GM21528 (cell line): ENCODE measurements around the gene TM9SF4.

ENCODE experiments used
- ATAC-seq: cut with Tn5 transposase; IDR thresholded peaks from one replicate; pipeline ENCODE4 v1.9.1; 2021; ENCODE audit warnings: mild to moderate bottlenecking, moderate library complexity; ENCODE audit not compliant: unreplicated experiment, low FRiP score

The TM9SF4 gene, protein sequence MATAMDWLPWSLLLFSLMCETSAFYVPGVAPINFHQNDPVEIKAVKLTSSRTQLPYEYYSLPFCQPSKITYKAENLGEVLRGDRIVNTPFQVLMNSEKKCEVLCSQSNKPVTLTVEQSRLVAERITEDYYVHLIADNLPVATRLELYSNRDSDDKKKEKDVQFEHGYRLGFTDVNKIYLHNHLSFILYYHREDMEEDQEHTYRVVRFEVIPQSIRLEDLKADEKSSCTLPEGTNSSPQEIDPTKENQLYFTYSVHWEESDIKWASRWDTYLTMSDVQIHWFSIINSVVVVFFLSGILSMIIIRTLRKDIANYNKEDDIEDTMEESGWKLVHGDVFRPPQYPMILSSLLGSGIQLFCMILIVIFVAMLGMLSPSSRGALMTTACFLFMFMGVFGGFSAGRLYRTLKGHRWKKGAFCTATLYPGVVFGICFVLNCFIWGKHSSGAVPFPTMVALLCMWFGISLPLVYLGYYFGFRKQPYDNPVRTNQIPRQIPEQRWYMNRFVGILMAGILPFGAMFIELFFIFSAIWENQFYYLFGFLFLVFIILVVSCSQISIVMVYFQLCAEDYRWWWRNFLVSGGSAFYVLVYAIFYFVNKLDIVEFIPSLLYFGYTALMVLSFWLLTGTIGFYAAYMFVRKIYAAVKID

DNA sequence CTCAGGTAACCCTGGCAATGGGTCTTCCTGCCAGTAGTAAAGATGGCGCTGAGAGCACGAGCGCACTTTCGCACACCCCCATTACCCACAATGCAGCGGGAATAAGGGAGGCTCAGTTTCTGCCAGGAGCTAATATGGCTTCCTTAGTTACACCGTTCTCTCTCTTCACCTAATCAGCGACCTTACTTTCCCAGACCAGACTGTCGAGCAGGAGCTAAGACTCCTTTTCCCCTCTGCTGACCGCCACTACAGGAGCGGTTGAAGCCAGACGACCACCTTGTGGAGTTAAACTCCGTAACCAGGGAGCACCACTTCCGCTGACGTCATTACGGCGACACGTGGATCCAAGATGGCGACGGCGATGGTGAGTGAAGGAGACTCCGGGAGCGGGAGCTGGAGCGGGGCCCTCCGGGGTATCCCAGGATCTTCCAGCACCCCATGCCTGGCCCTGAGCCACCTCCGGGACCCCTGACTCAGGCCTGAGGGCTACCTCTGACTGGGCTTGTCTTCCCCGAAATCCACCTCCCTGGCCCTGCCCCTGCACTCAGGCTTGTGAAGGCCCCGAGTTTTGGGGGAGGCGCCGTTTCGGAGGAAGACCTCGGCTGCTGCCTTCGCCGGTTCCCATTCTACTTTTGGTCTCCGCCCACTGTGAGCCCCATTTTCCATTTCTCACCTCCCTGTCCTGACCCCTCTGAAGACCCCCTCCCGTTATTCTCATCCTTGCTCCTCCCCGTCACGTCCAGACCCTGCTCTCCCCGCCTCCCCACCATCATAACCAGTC, at the start of gene TM9SF4:
TM9SF4 (plus strand) TSS at position 323 of the 781 bp plus-strand sequence; CDS start at position 350, 27 bp downstream.
- ATAC-seq: peak; percentile 84

DNA sequence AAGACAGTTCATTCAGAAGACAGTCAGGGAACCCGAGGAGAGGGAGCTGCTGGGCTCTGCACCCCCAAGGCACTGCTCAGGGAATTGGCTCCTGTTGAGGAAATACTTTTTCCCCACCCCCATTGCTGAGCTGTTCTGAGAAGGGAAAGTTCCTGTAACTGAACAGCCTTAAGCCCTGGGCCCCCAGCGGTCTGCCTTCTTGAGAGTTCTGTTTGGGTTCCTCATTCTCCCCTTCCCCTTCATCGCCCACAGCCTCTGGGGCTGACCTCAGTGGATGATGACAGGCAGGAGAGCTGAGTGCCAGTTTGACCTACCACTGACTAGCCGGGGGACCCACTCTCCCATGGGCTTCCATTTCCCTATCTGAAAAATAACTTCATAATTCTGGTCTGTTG, 46.7 kb upstream of the TM9SF4 start:
- ATAC-seq: no peak

DNA sequence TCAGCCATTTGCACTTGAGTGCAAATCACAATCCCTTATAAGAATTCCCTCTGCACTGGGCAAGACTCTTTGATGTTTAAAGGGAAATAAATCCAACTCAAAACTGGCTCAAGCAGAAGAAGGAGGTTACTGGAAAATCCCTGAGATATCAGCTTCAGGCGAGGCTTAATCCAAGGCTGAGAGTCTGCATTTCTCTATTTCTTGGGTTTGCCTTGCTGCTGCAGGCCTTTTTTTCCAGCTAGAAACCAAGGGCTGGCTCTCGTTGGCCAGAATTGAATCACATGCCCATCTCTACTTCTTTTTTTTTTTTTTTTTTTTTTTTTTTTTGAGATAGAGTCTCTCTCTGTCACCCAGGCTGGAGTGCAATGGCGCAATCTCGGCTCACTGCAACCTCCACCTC, 45.8 kb upstream of the TM9SF4 start:
- ATAC-seq: no peak

DNA sequence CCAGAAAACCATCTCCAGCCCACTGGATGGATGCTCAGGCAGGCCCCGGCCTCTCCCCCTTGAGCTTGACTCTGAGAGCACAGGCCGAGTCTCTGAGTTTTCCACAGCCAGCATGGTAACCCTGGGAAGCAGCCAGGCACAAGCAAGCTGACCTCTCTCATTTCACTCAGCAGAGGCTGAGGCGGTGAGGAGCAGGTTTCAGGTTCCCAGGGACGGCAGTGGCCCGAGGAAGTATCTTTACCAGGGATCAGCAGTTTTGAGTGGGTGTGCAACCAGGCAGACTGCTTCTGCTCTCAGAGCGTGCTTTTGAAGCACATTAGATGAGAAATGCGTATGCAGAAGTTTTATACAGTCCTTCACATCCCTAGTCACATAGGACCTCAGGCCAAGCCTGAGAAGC, 44.8 kb upstream of the TM9SF4 start:
- ATAC-seq: no peak

DNA sequence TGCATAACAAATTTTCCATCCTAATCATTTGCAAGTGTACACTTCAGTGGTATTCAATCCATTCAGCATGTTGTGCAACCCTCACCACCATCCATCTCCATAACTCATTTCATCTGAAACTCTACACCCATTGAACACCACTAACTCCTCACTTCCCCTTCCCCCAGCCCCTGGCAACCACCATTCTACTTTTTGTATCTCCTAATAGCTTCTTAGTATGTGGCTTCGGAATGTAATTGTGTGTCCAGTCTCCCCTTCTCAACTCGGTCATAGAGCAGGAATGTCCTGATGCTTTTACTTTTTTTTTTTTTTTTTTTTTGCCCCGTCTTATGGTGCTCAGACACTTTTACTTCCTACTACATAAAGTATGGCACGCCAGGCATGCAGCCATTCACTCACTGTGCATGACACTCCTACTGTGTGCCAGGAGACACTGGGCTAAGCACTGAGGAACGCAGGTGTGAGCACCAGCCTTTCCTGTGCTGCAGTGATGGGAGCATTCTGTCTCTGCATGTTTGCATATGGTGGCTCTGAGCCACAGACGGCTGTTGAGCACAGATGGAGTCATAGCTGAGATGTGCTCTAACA, 42.2 kb upstream of the TM9SF4 start:
- ATAC-seq: no peak

DNA sequence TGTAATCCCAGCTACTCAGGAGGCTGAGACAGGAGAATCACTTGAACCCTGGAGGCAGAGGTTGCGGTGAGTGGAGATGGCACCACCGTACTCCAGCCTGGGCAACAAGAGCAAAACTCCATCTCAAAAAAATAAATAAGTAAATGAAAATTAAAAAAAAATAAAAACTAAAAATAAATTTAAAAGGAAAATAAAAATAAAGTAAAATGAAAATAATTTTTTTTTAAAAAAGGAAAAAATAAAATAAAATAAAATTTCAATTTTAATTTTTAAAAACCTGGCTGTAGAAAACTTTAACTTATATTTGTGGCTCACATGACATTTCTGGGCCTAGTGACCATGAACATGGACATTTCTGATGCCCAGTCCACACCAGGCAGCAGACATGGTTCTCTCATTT, 41.3 kb upstream of the TM9SF4 start:
- ATAC-seq: no peak

DNA sequence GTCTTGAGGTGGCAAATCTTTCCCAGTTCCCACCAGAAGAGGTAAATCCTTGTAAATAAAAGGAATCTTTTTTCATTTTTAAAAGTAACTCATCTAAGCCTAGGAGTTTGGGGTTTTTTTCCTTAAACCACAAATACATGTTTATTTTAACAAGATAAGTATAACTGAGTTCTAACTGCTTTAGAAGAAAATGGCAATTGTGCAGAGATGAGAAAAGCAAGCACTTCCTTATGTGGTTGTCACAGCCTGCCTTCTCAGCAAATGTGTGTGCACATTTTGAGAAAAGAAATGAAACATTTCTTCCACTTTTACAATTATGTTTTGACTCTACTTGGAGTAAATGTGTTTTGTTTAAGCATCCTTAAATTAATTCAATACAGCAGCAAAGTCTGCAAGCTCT, 39.8 kb upstream of the TM9SF4 start:
- ATAC-seq: no peak

DNA sequence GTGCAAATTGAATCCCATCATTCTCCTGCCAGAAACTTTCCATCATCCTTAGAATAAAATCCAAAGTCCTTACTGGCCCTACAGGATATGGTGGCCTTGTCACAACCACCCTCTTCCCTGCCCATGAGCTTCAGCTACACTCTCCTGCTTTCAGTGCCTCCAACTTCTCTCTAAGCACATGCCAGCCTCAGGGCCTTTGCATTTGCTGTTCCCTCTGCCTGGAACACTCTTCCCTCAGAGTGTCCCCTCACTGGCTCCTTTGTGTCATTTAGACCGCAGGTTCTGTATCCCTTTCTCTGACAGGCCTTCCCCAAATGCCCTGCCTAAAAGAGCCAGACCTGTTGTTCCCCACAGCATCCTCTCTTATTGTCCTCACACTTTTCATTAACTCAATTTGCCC, 39.2 kb upstream of the TM9SF4 start:
- no peak for ATAC-seq

DNA sequence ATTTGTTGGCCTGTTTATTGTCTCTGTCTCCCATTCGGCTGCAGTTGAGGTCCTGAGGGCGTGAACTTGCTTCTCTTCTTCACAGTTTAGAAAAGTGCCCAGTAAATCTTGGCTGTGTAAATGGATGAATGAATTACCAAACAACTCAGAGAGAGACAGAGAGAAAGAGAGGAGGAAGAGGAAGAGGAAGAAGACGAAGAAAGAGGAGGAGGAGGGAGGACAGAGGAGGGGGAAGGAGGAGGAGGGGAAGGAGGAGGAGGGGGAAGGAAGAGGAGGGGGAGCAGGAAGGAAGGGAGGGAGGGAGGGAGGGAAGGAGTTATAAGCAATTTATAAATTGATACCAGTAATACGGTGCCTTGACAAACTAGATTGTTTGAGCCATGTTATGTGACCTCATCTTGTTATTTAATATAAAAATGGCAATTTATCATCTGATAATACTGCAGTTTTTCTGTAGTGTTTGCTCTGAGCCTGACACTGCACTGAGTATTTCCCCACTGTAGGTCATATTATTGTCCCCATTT, 38.8 kb upstream of the TM9SF4 start:
- ATAC-seq: no peak

DNA sequence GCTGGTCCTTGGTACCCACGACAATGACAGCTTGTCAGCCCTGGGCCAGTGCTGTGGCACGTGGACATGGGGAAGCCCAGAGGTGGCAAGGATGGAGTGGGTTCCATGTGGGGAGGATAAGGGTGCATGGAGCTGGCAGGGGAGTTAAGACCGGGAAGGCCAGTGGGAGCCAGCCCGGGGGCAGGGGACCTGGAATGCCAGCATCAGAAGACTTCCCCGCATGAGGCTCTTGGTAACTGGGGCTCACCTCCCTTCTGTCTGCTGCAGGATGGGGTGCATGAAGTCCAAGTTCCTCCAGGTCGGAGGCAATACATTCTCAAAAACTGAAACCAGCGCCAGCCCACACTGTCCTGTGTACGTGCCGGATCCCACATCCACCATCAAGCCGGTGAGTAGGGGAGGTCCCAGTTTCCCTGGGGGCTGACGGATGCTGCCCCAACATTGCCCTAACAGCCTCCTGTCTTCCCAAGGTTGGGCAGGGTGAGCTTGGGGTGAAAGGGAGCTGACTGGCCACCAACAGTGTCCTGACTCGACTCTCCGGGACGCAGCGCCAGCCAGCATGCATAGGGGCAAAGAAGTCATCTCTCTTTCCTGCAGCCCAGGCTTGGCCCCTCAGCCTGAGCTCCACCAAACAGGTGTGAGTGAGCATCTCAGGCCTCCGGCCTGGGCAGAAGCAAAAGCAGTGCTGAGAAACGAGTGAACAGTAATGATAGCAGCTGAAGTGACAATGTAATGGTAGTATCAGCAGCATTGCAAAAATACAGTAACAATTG, 37.9 kb upstream of the TM9SF4 start:
- ATAC-seq: no peak

DNA sequence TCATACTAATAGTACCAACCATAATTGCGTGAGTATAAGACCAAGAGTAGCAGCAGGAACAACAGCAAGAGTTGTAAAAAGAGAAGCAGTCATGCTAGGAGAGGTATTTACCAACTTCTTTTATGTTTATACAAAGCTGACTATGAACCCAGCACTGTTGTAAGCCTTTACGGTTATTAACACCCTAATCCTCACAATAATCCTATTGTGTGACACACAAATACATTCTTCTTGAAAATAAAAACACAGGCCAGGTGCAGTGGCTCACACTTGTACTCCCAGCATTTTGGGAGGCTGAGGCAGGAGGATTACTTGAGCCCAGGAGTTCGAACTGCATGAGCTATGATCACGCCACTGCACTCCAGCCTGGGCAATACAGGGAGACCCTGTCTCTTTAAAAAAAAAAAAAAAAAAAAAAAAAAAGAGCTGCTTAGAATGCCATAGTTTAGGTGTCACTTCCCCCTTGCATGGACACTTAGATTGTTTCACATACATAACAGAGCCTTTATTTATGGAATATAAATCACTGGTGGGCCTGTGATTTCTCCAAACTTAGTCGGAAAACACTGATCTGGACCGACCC, 37.3 kb upstream of the TM9SF4 start:
- ATAC-seq: no peak

DNA sequence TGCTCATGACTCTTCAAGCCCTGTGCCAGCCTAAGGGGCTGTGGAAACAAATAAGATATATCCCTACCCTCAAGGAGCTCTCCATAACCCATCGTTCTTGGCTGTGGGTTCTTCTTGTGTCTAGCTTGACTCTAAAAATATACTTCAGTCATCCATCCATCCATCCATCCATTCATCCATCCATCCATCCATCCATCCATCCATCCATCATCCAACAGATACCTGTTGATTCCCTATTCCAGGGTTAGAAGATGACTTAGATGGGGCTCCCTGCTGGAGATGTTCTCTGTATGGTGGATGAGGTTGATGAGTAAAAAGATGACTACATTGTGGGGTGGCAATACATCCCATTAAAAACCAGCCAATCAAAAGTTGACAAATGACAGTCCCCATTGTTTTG, 34.0 kb upstream of the TM9SF4 start:
- ATAC-seq: no peak

DNA sequence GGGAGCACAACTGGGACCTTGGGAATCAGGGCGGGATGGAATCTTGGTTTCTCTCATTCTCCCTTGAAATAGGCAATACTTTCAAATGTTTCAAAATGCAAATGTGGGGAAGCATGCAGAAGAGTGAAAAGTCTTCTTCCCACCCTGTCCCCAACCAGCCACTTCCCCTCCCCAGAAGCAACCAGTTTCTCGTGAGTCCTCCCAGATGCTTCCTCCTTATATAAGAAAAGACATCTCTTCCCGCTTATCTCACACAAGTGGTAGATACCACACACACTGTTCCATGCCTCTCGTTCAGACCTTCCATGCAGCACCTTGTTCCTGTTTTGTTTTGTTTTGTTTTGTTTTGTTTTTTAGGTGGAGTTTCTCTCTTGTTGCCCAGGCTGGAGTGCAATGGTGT, 32.3 kb upstream of the TM9SF4 start:
- no peak for ATAC-seq

DNA sequence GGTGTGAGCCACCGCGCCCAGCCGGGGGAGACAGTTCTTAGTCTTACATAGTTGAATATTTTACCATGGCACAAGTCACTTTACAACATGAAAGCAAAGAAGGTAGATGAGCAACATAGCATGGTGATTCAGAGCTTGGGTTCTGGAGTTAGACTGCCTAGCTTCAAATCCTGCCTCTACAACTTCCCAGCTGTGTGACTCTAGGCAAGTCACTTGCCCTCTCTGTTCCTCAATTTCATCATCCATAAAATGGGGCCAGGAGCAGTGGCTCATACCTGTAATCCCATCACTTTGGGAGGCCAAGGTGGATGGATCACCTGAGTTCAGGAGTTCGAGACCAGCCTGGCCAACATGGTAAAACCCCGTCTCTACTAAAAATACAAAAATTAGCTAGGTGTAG, 31.2 kb upstream of the TM9SF4 start:
- ATAC-seq: no peak

DNA sequence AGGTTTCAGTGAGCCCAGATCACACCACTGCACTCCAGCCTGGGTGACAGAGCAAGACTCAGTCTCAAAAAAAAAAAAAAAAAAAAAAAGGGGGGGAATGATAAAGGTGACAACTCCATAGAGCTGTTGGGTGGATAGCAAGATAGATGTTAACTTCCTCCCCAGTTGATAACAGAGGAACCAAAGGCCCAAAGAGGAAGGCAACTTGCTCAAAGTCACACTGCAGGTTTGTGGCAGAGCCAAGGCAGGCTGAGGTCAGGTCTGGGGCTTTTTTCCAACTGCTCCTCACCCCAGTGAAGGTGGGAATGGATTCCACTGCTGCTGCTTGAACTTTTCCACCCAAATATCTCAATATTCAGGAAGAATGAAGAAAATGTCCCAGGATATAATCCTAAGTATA, 30.7 kb upstream of the TM9SF4 start:
- no peak for ATAC-seq

DNA sequence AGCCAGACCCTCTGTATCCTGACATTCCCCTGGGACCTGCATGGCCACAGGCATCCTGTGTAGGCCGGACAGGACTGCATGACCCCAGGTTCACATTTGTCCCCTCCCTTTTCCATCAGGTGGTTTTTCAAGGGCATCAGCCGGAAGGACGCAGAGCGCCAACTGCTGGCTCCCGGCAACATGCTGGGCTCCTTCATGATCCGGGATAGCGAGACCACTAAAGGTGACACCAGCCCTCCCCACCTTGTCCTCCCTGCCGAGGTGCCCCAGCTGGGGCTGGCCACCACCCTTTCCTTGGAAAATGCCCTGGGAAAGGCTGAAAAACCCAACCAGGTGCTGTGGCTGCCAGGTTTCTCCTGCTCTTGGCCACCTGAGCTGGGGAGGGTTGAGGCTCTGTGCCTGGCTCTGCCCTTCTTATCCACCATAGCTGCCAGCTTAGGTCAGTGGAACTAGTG, 29.8 kb upstream of the TM9SF4 start:
- no peak for ATAC-seq

DNA sequence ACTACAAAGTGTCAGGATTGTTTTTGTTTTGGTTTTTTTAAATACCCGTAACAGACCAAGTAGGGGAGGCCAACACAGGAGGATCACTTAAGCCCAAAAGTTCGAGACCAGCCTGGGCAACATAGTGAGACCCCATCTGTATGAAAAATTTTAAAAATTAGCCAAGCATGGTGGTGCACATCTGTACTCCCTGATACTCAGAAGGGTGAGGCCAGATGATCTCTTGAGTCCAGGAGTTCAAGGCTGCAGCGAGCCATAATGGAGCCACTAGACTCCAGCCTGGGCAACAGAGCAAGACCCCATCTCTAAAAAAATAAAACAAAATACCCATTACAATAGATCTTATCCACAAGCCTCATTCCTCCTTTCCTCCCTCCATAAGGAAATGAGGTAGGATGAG, 28.7 kb upstream of the TM9SF4 start:
- no peak for ATAC-seq

DNA sequence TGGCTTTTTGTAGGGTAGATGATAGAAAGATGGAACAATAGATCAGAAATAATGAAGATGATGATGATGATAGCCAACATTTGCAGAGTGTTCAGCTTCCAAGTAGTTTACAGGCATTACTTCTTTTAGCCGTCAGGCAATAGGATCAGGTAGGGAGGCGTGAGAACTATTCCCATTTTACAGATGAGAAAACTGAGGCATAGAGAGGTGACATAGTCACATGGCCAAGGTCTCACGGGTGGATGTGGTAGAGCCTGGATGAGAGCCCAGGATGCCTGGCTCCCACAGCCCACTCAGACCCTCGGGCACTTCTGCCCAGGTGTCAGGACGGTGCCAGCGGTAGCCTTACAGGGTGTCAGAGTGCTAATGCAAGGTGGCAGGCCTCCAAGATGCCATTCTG, 26.0 kb upstream of the TM9SF4 start:
- ATAC-seq: no peak

DNA sequence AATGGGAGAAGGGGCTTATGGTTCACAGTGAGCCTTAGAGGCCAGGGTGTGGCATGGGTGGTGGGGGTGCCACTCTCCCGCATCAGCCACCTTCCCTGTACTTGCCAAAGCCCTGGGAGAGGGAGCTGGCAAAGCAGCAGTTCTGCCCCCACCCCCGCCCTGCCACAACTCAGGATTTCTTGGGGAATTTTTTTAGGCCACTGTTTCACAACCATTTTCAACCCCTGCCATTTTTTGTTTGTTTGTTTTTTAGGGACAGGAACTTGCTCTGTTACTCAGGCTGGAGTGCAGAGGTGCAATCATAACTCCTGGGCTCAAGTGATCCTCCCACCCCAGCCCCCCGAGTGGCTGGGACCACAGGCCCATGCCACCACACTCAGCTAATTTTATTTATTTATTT, 22.4 kb upstream of the TM9SF4 start:
- no peak for ATAC-seq

DNA sequence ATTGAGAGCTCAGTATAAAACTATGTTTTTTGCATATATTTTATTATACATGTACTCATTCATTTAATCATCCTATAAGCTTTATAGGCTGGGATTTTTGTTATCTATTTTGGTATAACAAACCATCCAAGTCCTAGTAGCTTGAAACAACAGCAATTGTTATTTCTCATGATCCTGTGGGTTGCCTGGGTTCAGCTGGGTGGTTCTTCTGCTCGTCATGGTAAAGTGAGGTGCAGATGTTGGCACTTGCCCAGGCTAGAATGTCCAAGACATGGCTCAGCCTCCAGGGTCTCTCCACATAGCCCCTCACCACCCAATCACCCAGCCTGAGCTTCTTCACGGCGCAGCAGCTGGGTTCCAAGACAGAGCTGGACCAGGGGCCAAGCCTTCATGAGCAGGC, 20.8 kb upstream of the TM9SF4 start:
- no peak for ATAC-seq
